Nephron progenitor cell (in vitro differentiated cells): ENCODE results near the gene GFOD2.
"Not testable (repeated sequence)": the region's sequence is repeated elsewhere in the genome, so short reads cannot be mapped to it uniquely, and the experiment has no call there.

ENCODE experiments used
- DNase-seq: peaks from one replicate; pipeline ENCODE4 v3.0.0; 2021
- H3K27ac Mint-ChIP-seq: 2 replicates; pipeline ENCODE4 v1.8.0; 2021; ENCODE audit warnings: mild to moderate bottlenecking, moderate library complexity, mixed read lengths
- H3K27me3 Mint-ChIP-seq: 2 replicates; pipeline ENCODE4 v1.8.0; 2021; ENCODE audit warnings: mild to moderate bottlenecking, low read depth, mixed read lengths; ENCODE audit not compliant: poor library complexity
- H3K36me3 Mint-ChIP-seq: 2 replicates; pipeline ENCODE4 v1.8.0; 2021; ENCODE audit warnings: low read depth, mixed read lengths
- H3K4me1 Mint-ChIP-seq: 2 replicates; pipeline ENCODE4 v1.8.0; 2021; ENCODE audit warnings: mixed read lengths
- H3K4me3 Mint-ChIP-seq: 2 replicates; pipeline ENCODE4 v1.8.0; 2021; ENCODE audit warnings: mild to moderate bottlenecking, moderate library complexity, mixed read lengths
- H3K9me3 Mint-ChIP-seq: 2 replicates; pipeline ENCODE4 v1.8.0; 2021; ENCODE audit warnings: mild to moderate bottlenecking, moderate library complexity, mixed read lengths
- CTCF ChIP-seq: fragments of 200-600 bp; sonication (generic); IDR thresholded peaks from 2 replicates; pipeline ENCODE4 v1.5.0; 2021; ENCODE audit warnings: antibody characterized with exemption

Gene GFOD2

GRCh38 chr16:67699265-67699664 is 19.9 kb downstream of the GFOD2 start:
- no peak for TF ChIP-seq CTCF
- Mint-ChIP-seq H3K4me1 (no peaks in the 10 kb centered on the region), H3K9me3 (peaks cover 11% of the 10 kb centered on the region), H3K27me3 (no peaks in the 10 kb centered on the region), H3K27ac (no peak overlapping the region), H3K4me3 (no peak overlapping the region), H3K36me3 (peaks cover 24% of the 10 kb centered on the region)
- DNase-seq, result no peak

- H3K4me3 Mint-ChIP-seq, result no peak overlapping the region
- no peak for TF ChIP-seq CTCF
Observed at GRCh38 chr16:67697422-67698185, 21.5 kb downstream of the GFOD2 start.

GRCh38 chr16:67694611-67695010 is 24.5 kb downstream of the GFOD2 start:
- no peak for TF ChIP-seq CTCF

More at GRCh38 chr16:67697422-67698185, 21.5 kb downstream of the GFOD2 start:
- Mint-ChIP-seq H3K27me3 (no peaks in the 10 kb centered on the region), H3K4me1 (no peaks in the 10 kb centered on the region), H3K36me3 (peaks cover 24% of the 10 kb centered on the region), H3K9me3 (peaks cover 11% of the 10 kb centered on the region), H3K27ac (no peak overlapping the region)
- DNase-seq, result no peak

GRCh38 chr16:67693517-67694285 is 25.4 kb downstream of the GFOD2 start:
- H3K36me3 Mint-ChIP-seq, result peaks cover 46% of the 10 kb centered on the region
- not testable (repeated sequence) for H3K27ac Mint-ChIP-seq, DNase-seq, H3K27me3 Mint-ChIP-seq, H3K4me3 Mint-ChIP-seq, H3K9me3 Mint-ChIP-seq, H3K4me1 Mint-ChIP-seq

More at GRCh38 chr16:67694611-67695010, 24.5 kb downstream of the GFOD2 start:
- Mint-ChIP-seq H3K4me1 (no peaks in the 10 kb centered on the region), H3K27me3 (peaks cover 3% of the 10 kb centered on the region), H3K4me3 (no peak overlapping the region), H3K36me3 (peaks cover 48% of the 10 kb centered on the region), H3K9me3 (peaks cover 11% of the 10 kb centered on the region), H3K27ac (peak overlapping the region; percentile 4)
- DNase-seq, result no peak

GRCh38 chr16:67685388-67686112 is 33.6 kb downstream of the GFOD2 start:
- DNase-seq, result no peak
- Mint-ChIP-seq H3K4me3 (no peak overlapping the region), H3K36me3 (peaks cover 27% of the 10 kb centered on the region), H3K27ac (peak overlapping the region; percentile 58), H3K4me1 (no peaks in the 10 kb centered on the region), H3K27me3 (peaks cover 2% of the 10 kb centered on the region), H3K9me3 (no peaks in the 10 kb centered on the region)
- TF ChIP-seq CTCF, result no peak

GRCh38 chr16:67683767-67684166 is 35.3 kb downstream of the GFOD2 start:
- H3K4me3 Mint-ChIP-seq, result no peak overlapping the region
- no peak for TF ChIP-seq CTCF
- H3K36me3 Mint-ChIP-seq, result peaks cover 24% of the 10 kb centered on the region
- DNase-seq, result no peak
- H3K9me3 Mint-ChIP-seq, result no peaks in the 10 kb centered on the region
- peak overlapping the region; percentile 19 for H3K27ac Mint-ChIP-seq
- peaks cover 2% of the 10 kb centered on the region for H3K27me3 Mint-ChIP-seq
- peaks cover under 1% of the 10 kb centered on the region for H3K4me1 Mint-ChIP-seq
